ENCODE data around the gene CD40. TPM values are rescaled to one million over a fixed set of nuclear protein-coding genes. Genes with fewer than 3 reads are reported as not detected.
"Not testable (repeated sequence)": the region's sequence is repeated elsewhere in the genome, so short reads cannot be mapped to it uniquely, and the experiment has no call there.

The CD40 gene
- total RNA-seq, 1 donor from 2014 or later: 3.3 TPM

GRCh38 chr20:46099491-46100287 is 18.4 kb upstream of the CD40 start:
- DNase-seq: no peak

- DNase-seq: not testable (repeated sequence)
Observed at GRCh38 chr20:46100444-46100843, 17.7 kb upstream of the CD40 start.

GRCh38 chr20:46100988-46101387 is 17.1 kb upstream of the CD40 start:
- no peak for DNase-seq

- no peak for DNase-seq
Observed at GRCh38 chr20:46101957-46102356, 16.2 kb upstream of the CD40 start.

GRCh38 chr20:46102940-46103339 is 15.2 kb upstream of the CD40 start:
- DNase-seq: no peak

- DNase-seq: no peak
Observed at GRCh38 chr20:46104262-46104661, 13.9 kb upstream of the CD40 start.

- no peak for DNase-seq
Observed at GRCh38 chr20:46107061-46107460, 11.1 kb upstream of the CD40 start.

- DNase-seq: no peak
Observed at GRCh38 chr20:46108435-46108841, 9.7 kb upstream of the CD40 start.

- DNase-seq: no peak
Observed at GRCh38 chr20:46108976-46109375, 9.1 kb upstream of the CD40 start.

GRCh38 chr20:46111028-46111835 is 6.9 kb upstream of the CD40 start:
- peak; percentile 9 for DNase-seq

- no peak for DNase-seq
Observed at GRCh38 chr20:46111836-46112212, 6.3 kb upstream of the CD40 start.

GRCh38 chr20:46112430-46113112 is 5.5 kb upstream of the CD40 start:
- DNase-seq: no peak

- DNase-seq: no peak
Observed at GRCh38 chr20:46113113-46113470, 5.0 kb upstream of the CD40 start.

- DNase-seq: no peak
Observed at GRCh38 chr20:46114449-46114848, 3.7 kb upstream of the CD40 start.

GRCh38 chr20:46118481-46119020 is 437 bp downstream of the CD40 start:
- DNase-seq: no peak

GRCh38 chr20:46119028-46119546 is 973 bp downstream of the CD40 start:
- no peak for DNase-seq

- DNase-seq: no peak
Observed at GRCh38 chr20:46119547-46119946, 1.4 kb downstream of the CD40 start.

GRCh38 chr20:46120136-46120535 is 2.0 kb downstream of the CD40 start:
- no peak for DNase-seq

- no peak for DNase-seq
Observed at GRCh38 chr20:46121184-46121930, 3.2 kb downstream of the CD40 start.

- DNase-seq: no peak
Observed at GRCh38 chr20:46122071-46122470, 4.0 kb downstream of the CD40 start.
